ENCODE data around the gene MAGI2. TPM values are rescaled to one million over a fixed set of nuclear protein-coding genes. Genes with fewer than 3 reads are reported as not detected.

MAGI2 gene
- total RNA-seq, 1 experiment from 2014 or later, result 14.3 TPM

DNA sequence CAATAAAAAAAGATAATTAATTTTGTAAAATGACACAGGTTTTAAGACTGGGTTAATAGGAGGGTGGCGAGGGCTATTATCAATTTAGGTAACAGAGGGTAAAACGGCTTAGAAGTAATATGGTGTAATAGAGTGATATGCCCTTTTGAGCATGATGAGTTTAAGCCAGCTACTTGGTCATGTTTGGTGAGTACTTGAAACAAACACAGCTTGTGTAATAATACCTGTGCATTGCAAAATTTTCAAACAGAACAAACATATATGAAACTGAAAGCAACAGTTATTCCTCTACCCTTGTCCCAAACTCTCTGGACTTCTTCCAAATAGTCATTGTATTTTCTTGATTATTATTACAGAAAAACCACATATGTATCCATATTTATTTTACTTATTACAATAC, 241.7 kb downstream of the MAGI2 start:
- Histone ChIP-seq H3K9ac (ENCODE audit: extremely low read depth, insufficient read length, low read length) (no peak overlapping the region), H4K8ac (replicated peaks; ENCODE audit: insufficient read length, low read depth, low read length) (no peak overlapping the region), H3K4me1 (ENCODE audit: insufficient read depth, low read length) (no peaks in the 10 kb centered on the region), H3K18ac (ENCODE audit: insufficient read length, low read depth, low read length) (no peak overlapping the region), H3K56ac (ENCODE audit: insufficient read length, low read depth, low read length) (no peak overlapping the region), H3K27ac (ENCODE audit: insufficient read length, low read depth, low read length) (no peak overlapping the region), H3T11ph (ENCODE audit: low read length) (no peak overlapping the region), H2BK20ac (ENCODE audit: low read depth, low read length, poor library complexity, severe bottlenecking) (no peak overlapping the region), H3K23me2 (ENCODE audit: insufficient read length, low read depth, low read length, poor library complexity, severe bottlenecking) (no peaks in the 10 kb centered on the region), H2AFZ (ENCODE audit: low read length) (no peak overlapping the region), H3K27me3 (ENCODE audit: insufficient read depth, low read length) (no peaks in the 10 kb centered on the region), H2BK15ac (ENCODE audit: low read depth, low read length) (no peak overlapping the region), H2BK120ac (ENCODE audit: low read depth, low read length, poor library complexity, severe bottlenecking) (no peak overlapping the region), H3K14ac (ENCODE audit: insufficient read depth, low read length) (no peak overlapping the region), H3K79me1 (ENCODE audit: insufficient read depth, low read depth, low read length, poor library complexity, severe bottlenecking) (no peaks in the 10 kb centered on the region), H2BK12ac (ENCODE audit: insufficient read length, low read depth, low read length) (no peak overlapping the region), H2BK5ac (ENCODE audit: insufficient read length, low read length) (no peak overlapping the region), H3K9me3 (ENCODE audit: control insufficient read depth, low read depth, low read length) (no peaks in the 10 kb centered on the region), H2AK5ac (ENCODE audit: insufficient read length, low read length) (no peak overlapping the region), H3K4ac (ENCODE audit: low read depth, low read length) (no peak overlapping the region), H4K20me1 (ENCODE audit: control insufficient read depth, insufficient read depth, insufficient read length) (no peaks in the 10 kb centered on the region), H4K5ac (ENCODE audit: insufficient read length, low read depth, low read length) (no peak overlapping the region), H4K91ac (ENCODE audit: insufficient read length, low read depth, low read length) (no peak overlapping the region), H3K23ac (ENCODE audit: insufficient read length, low read depth, low read length) (no peak overlapping the region), H3K79me2 (ENCODE audit: insufficient read depth, low read length) (no peaks in the 10 kb centered on the region), H3K4me2 (ENCODE audit: insufficient read depth, insufficient read length, low read length) (no peak overlapping the region)
- peaks cover 3 to 5% of the 10 kb centered on the region in 2 experiments; a peak in 2 of 4 replicates for H3K4me1 Mint-ChIP-seq
- TF ChIP-seq CTCF (conservative IDR thresholded peaks at IDR 0.05), result no peak
- H3K27ac Mint-ChIP-seq, result no peak overlapping the region
- no peaks in the 10 kb centered on the region for H3K36me3 Mint-ChIP-seq (ENCODE audit: insufficient read depth in 1 of 3, low read depth in 3 of 3)
- no peak overlapping the region for H3K4me3 Mint-ChIP-seq
- H3K9me3 Mint-ChIP-seq, result no peaks in the 10 kb centered on the region
- H3K27me3 Mint-ChIP-seq (ENCODE audit: low read depth), result no peaks in the 10 kb centered on the region; the same call in 1 of the 2 replicates
- DNase-seq, result no peak
- no CpG with 5 or more reads among the region's 2 CpGs for WGBS (ENCODE audit: extremely low coverage, insufficient read length, low lambda C conversion rate)
